ENCODE data around the gene NXPH2.

Gene NXPH2

DNA sequence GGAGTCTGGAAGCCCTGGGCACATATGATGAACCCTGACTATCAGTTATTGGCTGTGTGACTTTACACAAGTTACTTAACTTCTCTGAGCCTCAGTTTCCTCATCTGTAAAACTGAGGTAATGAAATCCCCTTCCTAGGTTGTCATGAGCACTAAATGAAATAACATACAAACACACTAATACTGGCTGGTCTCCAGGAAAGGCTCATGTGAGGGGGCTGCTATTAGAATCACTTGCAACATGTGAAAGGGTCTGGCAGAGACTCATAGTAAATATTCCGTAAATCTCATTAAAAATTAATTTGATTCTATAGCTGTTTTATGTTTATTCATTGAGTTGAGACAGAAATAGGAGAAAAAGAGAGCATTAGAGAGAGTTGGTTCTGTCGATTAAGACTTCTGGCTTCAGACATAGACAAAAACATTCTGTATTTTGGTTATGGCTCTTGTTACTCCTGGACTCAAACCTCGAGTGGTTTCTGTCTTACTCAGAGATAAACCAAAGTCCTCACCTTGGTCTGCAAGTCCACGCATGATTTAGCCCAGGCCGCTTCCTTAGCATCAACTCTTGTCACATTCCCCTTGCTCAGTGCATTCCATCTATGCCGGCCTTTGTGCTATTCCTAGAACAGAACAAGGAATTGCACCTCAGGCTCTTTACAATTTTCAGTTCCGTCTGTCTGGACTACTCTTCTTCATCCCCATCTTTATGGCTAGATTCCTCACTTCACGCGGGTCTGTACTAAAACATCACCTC, 139.1 kb downstream of the NXPH2 start:
- DNase-seq = no peak

DNA sequence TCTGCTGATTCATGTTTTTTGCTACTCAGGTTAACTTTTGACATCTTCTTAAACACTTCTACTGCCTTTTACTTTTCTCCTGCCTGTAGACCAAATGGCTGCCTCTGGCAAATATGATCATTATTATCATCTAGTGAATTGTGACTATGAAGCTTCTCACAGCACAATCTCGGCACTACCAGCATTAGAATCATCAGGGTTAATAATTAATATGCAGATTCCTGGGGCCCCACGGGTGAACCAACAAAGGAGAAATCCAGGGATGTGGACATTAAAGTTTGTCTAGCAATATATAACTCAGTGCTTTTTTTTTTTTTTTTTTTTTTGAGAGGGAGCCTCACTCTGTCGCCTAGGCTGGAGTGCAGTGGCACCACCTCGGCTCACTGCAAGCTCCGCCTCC, 142.5 kb downstream of the NXPH2 start:
- DNase-seq = no peak

DNA sequence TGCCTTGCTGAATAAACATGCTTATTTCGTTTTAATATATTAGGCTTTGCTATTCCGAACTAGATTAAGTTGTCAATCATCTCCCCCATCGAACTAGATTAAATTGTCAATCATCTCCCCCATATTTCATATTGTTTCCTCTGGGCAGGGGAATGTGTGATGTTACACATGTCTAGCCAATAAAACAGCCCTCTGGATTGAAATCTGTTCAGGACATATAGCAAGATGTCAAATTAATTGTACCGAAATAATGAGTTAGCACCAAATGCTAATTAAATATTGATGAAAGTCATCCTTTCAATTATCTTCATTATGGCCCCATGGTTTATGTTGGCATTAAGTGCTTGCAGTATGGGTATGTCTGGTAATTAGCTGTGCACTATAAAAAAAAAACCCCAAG, 143.1 kb downstream of the NXPH2 start:
- no peak for DNase-seq

DNA sequence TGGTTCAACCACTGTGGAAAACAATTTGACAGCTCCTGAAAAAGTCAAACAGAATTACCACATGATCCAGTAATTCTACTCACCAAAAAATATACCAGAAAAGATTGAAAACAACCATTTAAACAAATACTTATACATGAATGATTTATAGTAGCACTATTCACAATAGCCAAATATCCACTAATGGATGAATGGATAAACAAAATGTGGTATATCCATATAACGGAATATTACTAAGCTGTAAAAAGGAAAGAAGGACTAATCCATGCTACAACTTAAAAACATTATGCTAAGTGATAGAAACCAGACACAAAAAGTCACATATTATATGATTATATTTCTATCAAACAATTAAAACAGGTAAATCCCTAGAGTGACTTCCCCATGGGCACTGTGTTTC, 147.1 kb downstream of the NXPH2 start:
- DNase-seq = no peak

DNA sequence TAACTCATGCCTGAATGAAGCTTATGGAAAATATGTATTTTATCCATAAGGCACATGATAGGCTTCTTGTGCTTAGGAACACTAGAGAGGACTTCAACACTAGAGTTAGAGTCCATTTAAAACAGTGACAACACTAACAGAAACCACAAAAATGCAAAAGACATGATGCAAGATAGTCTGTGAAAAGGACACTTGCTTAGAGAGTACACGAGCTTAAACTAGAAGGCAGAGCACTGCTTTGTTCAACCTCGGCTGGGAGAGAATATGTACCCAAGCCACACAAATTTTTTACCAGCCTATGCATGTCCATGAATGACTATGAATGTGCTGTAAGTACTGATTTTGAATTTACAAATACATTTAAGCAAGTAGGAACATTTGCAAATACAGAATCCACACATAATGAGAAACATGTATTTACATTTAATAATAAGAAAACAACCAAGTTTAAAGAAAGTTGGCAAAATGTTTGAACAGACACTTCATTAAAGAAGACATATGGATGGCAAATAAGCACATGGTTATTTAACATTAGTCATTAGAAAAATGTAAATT, 148.0 kb downstream of the NXPH2 start:
- DNase-seq = no peak

DNA sequence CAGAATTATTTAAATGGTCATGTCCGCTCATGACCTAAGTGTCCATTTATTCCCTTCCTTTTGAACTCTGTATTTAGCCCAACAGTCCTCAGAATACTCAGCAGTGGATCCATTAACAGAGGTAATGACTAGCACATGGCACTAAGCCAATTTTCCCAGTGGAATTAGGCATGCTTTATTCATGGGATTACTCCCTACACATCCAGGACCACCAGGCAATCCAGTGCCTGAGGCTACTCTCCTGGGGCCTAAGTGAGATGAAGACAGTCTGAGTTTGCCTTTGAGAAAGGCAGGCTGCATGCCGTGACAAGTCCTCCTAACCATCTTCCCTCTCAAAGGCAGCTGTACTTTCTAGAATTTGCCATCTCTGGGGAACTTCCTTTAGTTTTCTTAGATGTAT, 150.0 kb downstream of the NXPH2 start:
- DNase-seq = no peak

DNA sequence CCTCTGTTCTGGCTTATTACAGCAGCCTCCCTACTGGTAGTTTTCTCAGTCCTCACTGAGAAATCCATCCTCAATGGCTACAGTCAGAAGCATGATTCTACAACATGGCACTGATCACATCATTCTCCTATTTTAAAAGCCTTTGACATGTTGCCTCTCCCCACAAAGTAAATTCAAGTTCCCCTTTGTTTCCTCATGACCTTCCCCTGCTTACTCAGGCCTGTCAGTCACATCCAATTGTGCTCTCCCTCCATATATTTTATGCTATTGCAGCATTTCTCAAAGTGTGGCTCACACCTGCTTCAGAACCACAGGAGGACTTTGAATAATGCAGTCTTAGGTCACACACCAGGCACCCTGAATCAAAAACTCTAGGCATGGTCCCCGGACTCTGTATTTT, 154.0 kb downstream of the NXPH2 start:
- no peak for DNase-seq

DNA sequence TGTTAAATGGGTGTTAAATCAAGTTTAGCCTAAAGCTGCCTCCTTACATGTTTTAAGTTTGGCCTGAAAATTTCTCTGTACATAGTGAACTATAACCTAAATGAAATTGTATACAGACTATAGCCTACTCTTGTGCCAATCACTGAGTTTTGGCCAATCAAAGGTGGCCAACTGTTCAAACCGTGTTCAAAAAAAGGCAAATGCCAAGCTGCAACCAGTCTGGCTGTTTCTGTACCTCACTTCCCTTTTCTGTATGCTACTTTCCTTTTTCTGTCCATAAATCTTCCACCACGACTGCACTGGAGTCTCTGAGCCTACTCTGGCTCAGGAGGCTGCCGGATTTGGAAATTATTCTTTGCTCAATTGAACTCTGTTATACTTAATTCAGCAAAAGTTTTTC, 157.6 kb downstream of the NXPH2 start:
- DNase-seq = no peak

DNA sequence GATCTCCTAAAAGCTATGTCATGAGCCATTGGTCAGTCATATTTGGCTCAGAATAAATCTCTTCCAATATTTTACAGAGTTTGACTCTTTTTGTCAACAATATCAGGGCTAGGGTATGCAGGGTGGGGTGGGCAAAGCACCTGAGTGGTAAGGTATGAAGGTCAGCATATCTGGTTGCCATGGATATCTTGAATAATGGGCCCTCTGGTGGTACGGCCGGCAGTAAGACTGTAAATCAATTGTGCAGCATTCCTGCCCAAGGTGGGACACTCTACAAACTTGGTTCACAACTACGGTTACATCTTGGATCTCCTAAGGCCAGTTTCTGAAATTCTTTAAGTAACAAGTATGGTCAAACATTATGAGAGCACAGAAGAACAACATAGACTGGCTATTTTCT, 159.1 kb downstream of the NXPH2 start:
- DNase-seq = no peak

DNA sequence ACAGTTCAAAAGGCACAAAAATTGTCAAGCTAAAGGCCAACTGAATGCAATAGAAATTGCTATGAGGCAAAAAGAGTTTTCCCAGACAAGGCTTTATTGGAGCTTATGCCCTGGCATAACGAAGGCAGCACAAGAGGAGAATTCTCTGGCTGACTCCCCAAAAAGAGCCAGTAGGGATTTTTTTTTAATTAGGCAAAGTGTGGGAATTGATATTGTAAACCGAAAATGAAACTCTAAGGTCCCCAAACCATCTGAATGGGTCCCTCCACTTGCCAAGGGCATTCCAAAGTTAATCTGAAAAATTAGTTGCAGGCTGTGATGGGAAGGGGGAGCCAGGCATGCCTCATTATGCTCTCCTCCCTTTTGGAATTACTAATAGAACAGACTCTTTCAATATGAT, 159.8 kb downstream of the NXPH2 start:
- DNase-seq = no peak
